ENCODE data around the gene MECR.

Gene MECR

GRCh38 chr1:29230553-29231378 is at the start of gene MECR:
Gene MECR (minus strand): TSS chr1:29230934. CDS start chr1:29230906, 28 bp downstream.
- peak in 1 of 2 experiments; percentile 66 for DNase-seq

DNA sequence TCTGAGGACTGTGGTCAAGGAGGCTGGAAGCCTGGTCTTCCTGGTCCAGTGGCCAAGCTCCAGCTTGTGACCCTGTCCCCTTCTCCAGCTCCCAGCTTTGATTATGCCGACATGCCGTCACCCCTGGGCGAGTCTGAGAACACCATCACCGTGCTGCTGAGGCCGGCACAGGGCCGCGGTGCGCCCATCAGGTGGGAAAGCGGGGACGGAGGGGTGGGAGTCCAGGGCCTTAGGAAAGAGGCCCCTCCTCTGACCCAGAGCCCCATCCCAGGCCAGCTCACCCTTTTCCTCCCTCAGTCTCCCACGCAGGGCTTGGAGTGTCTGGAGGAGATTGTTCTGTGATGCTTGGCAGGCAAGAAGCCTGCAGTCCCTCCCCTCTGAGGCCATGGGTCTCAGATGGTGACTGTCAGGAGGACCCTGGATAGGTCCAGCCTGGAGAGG is 49.2 kb upstream of the MECR start:
- no peak for DNase-seq

GRCh38 chr1:29279406-29279805 is 48.7 kb upstream of the MECR start:
- no peak for DNase-seq

DNA sequence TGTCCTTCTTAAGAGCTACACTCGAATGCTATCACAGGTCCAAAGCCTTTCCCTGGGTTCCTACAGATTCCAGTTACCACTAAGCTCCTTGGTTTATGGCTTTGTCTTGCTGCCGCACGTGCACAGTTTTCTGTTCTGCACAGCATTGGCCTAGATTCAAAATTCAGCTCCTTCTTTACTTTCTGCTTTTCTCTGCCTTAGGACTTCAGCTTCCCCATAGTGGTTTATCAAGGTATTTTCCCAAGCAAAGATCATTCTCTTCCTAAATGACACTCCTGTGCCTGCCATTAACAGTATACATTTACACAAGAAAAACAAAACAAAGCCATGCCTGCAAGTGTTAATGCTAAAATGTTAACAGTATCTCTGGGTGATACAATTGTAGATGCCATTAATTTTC is 47.4 kb upstream of the MECR start:
- no peak for DNase-seq

DNA sequence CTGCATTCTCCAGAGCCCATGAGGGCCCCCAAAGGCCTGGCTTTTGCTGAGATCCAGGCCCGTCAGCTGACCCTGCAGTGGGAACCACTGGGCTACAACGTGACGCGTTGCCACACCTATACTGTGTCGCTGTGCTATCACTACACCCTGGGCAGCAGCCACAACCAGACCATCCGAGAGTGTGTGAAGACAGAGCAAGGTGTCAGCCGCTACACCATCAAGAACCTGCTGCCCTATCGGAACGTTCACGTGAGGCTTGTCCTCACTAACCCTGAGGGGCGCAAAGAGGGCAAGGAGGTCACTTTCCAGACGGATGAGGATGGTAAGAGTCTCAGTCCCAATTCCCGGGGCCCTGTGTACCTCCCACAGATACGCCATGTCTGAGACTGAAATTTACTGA is 44.7 kb upstream of the MECR start:
- no peak for DNase-seq

GRCh38 chr1:29272147-29272907 is 41.6 kb upstream of the MECR start:
- DNase-seq = no peak

GRCh38 chr1:29271724-29272123 is 41.0 kb upstream of the MECR start:
- no peak for DNase-seq

- DNase-seq = no peak
Measured at GRCh38 chr1:29270929-29271521, 40.3 kb upstream of the MECR start.

- DNase-seq = no peak
Measured at GRCh38 chr1:29269382-29269781, 38.6 kb upstream of the MECR start.

DNA sequence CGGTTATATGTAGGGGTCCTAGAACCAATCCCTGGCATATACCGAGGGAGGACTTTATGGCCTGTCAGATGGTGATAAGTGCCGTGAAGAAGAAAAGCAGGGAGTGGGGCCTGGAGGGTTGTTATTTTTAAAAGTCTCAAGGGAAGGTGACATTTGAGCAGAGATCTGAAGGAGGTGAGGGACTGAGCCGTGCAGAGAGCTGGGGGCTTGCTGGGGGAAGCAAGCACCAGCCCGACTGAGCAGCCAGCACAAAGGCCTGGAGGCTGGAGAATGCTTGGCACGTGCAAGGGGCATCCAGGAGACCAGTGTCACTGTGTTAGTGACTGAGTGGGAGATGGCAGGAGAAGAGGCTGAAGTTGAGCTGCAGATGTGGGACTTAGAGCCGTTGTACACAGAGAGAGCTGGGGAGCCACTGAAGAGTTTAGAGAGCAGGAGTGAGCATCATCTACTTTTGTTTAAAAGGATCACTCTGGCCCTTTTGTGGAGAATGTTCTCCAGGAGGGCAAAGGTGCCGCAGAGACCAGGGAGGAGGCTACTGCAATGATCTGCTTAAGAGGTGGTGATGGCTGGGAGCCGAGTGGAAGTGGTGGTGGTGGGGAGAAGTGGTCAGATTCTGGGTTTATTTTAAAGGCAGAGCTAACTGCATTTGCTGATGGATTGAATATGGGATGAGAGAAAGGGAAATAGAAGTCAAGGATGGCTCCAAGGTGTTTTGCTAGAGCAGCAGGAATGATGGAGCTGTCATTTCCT is 36.8 kb upstream of the MECR start:
- no peak for DNase-seq

- DNase-seq = no peak
Measured at GRCh38 chr1:29266912-29267311, 36.2 kb upstream of the MECR start.

- no peak for DNase-seq
Measured at GRCh38 chr1:29264773-29265389, 34.1 kb upstream of the MECR start.

GRCh38 chr1:29260531-29260930 is 29.8 kb upstream of the MECR start:
- no peak for DNase-seq

GRCh38 chr1:29259802-29260441 is 29.2 kb upstream of the MECR start:
- no peak for DNase-seq

DNA sequence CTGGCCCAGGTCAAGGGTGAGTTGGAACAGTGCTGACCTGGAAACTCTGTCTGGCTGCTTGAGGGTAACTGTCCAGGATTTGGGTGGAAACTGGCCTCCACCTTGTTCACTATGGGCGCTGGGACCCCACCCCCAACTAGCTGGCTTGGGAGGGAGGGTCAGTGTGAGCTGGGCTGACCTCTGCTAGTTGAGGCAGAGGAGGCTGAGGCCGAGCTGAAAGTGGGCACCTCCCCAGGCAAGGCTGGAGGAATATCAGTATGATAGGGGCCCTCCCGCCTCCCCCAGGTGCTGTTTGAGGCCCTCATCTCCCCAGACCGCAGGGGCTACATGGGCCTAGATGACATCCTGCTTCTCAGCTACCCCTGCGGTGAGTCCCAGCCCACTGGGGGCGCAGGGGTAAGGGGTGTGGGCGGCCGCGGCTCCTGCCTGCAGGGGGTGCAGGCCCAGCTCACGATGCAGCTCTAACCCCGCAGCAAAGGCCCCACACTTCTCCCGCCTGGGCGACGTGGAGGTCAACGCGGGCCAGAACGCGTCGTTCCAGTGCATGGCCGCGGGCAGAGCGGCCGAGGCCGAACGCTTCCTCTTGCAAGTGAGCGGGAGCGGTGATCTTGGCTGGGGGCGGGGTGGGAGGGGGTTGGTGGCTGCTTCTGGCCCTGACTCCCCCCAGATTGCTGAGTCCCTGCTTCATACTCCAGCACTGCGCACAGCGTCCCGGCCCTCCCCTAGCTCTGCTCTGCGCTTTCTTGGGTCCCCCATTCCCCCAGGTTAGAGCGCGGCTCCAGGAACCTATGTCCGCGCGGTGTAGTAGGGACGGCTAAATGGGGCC is 28.5 kb upstream of the MECR start:
- no peak for DNase-seq

- no peak for DNase-seq
Measured at GRCh38 chr1:29258189-29258975, 27.6 kb upstream of the MECR start.

DNA sequence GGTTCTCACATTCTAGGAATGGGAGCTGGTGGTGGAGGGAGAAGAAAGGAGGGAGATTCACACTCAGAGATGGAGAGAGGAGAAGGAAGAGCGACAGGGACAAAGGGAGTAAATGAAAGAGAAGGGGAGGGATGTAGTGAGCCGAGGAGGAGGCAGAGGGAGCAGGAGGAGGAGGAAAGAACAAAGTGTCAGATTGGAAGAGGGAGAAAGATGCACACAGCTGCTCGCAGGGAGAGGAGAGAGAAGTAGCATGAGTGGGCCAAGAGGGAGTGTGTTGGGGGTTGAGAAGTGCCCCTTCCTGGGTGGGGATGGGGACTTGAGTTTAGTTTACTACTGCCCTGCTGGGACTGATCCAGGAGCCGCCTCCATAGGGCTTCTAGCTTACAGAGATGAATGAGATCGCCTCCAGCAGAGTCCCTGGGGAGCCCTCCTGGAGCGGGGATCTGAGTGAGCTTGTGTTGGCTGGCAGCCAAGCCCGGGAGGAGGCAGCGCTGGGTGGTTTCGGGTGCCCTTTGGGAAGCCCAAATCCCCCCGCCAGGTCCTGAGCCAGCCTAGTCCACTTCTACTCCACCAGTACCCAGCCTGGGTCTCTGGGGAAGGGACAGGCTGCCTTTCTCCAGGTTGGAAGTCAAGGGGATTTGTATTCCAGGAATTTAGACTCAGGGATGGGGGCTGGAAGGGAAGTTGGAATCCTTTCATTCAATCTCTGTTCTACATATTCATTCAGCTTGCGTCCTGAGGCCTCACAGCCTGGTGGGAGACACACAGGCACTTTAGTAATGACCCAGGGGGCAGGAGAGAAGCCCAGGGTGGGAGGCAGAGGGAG is 26.5 kb upstream of the MECR start:
- no peak for DNase-seq

GRCh38 chr1:29256394-29256793 is 25.7 kb upstream of the MECR start:
- DNase-seq = no peak

DNA sequence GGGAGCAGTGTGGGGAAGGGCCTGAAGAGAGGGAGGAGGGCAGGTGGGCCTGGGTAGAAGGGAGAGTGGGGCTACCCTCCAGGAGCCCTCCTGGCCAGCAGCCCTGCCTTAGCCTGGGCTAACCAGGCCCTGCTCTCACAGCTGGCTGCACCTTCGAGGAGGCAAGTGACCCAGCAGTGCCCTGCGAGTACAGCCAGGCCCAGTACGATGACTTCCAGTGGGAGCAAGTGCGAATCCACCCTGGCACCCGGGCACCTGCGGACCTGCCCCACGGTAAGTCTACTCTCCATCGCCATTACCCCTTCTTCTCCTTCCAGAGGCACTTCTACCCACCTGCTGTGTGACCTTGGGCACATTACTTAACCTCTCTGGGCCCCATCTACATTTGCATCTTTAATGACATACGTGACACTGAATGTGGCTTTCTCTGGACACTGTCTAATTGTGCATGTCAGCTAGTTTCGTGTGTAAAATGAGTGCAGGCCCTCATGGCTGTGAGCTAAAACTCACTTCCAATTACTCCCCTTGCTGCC is 24.5 kb upstream of the MECR start:
- no peak for DNase-seq

Measured in cerebellar nuclear complex (tissue), 1 donor.